Motor neuron (in vitro differentiated cells): ENCODE data around the gene ZNF628. TPM values are rescaled to one million over a fixed set of nuclear protein-coding genes. Genes with fewer than 3 reads are reported as not detected.

Experiments used
- ATAC-seq, 8 experiments: fragments of 200-7000 bp; cut with Tn5 transposase; replicated peaks in 6 of 8; 2 replicates each; pipeline ENCODE4 v1.8.0; 2021; ENCODE audit warnings: mild to moderate bottlenecking in 8 of 8, moderate library complexity in 8 of 8
- H3K27ac ChIP-seq, 2 donors: fragments of 250-450 bp; sonication (Bioruptor Pico); 2 replicates each; pipeline ENCODE4 v1.9.0; 2021; ENCODE audit warnings: antibody characterized with exemption in 2 of 2, mild to moderate bottlenecking in 2 of 2, moderate library complexity in 1 of 2
- H3K4me1 ChIP-seq, 2 donors: fragments of 250-450 bp; sonication (Bioruptor Pico); replicated peaks in 1 of 2; 2 replicates each; pipeline ENCODE4 v1.6.1; 2021; ENCODE audit warnings: antibody characterized with exemption in 2 of 2, mild to moderate bottlenecking in 2 of 2, moderate library complexity in 1 of 2
- H3K4me3 ChIP-seq, 5 donors: fragments of 250-450 bp; sonication (Bioruptor Pico); 2 replicates each; pipeline ENCODE4 v1.9.0; 2021; ENCODE audit warnings: antibody characterized with exemption in 5 of 5, mild to moderate bottlenecking in 5 of 5, moderate library complexity in 4 of 5
- WGBS, 10 experiments: fragments of 450-650 bp; shearing (Covaris generic); methylation state at CpG; one replicate each; pipeline ENCODE4 v1.0.0; 2022; 5-methylcytosine and 5-hydroxymethylcytosine counted together
- in situ Hi-C, 9 experiments: fragments of 400-800 bp; cut with MboI; loops; one replicate each; pipeline ENCODE4 v1.15.0; 2021; ENCODE audit warnings: low sequenced_read_pairs in 9 of 9, low pct_unique_long_range_greater_than_20kb in 2 of 9; ENCODE audit not compliant: unreplicated experiment in 9 of 9
- total RNA-seq, 8 experiments: library from RNA; unstranded; fragments of 300-600 nt; gene quantifications; 2 replicates each; pipeline versions ENCODE4 v1.2.3 to v1.2.4, GENCODE V29; 2022

The ZNF628 gene
- total RNA-seq, 8 experiments from 2014 or later, result 1.1 to 5.6 (median 3.6) TPM

- whole genome bisulfite sequencing, 10 experiments, result 25 to 100% (median 74%) methylated on average over 3 to 9 of the region's 35 CpGs; no CpG with 5 or more reads in 2 of the 10 experiments
- in situ Hi-C loops, result no loop called here
- H3K27ac ChIP-seq, result peak overlapping the region; percentile 40 to 64
- peak; percentile 51 to 97 (median 75) for ATAC-seq
- H3K4me3 ChIP-seq, result no peak overlapping the region
- H3K4me1 ChIP-seq, result peaks cover 16 to 27% of the 10 kb centered on the region in 2 donors
Observed at GRCh38 chr19:55526216-55527196, 50.1 kb downstream of the ZNF628 start.

- H3K4me1 ChIP-seq, result peaks cover 15 to 27% of the 10 kb centered on the region in 2 donors
- 53 to 95% (median 67%) methylated on average over 3 to 13 of the region's 22 CpGs; no CpG with 5 or more reads in 1 of the 10 experiments for WGBS, 10 experiments
- in situ Hi-C loops, result no loop called here
- no peak overlapping the region for H3K27ac ChIP-seq
- H3K4me3 ChIP-seq, result no peak overlapping the region
- ATAC-seq, result no peak
Observed at GRCh38 chr19:55527197-55528029, 51.0 kb downstream of the ZNF628 start.

- whole genome bisulfite sequencing, 10 experiments, result 6 to 83% (median 35%) methylated on average over 1 to 12 of the region's 15 CpGs
- ATAC-seq, result peak in 7 of 8 experiments; percentile 3 to 78 (median 72)
- H3K27ac ChIP-seq, result no peak overlapping the region
- peaks cover 15 to 27% of the 10 kb centered on the region in 2 donors for H3K4me1 ChIP-seq
- H3K4me3 ChIP-seq, result no peak overlapping the region
- in situ Hi-C loops, result no loop called here
Observed at GRCh38 chr19:55528030-55528803, 51.8 kb downstream of the ZNF628 start.

- 60 to 100% (median 100%) methylated on average over 1 of the region's 56 CpGs; no CpG with 5 or more reads in 7 of the 10 experiments for WGBS, 10 experiments
Observed at GRCh38 chr19:55529636-55530234, 53.3 kb downstream of the ZNF628 start.

GRCh38 chr19:55530996-55531395 is 54.6 kb downstream of the ZNF628 start:
- ATAC-seq, result no peak
- Histone ChIP-seq H3K27ac (no peak overlapping the region), H3K4me3 (no peak overlapping the region), H3K4me1 (peaks cover 6 to 19% of the 10 kb centered on the region in 2 donors)
- WGBS, 10 experiments, result 87% methylated on average over 3 of the region's 26 CpGs; no CpG with 5 or more reads in 9 of the 10 experiments
- in situ Hi-C loops, result no loop called here

More at GRCh38 chr19:55529636-55530234, 53.3 kb downstream of the ZNF628 start:
- no peak for ATAC-seq
- H3K27ac ChIP-seq, result no peak overlapping the region
- in situ Hi-C loops, result no loop called here
- no peak overlapping the region for H3K4me3 ChIP-seq
- H3K4me1 ChIP-seq, result peaks cover 15 to 27% of the 10 kb centered on the region in 2 donors

Other genes with a start within 250 kb of the ZNF628 start
- gene TMEM86B, start 247.9 kb upstream of the ZNF628 start, total RNA-seq, result 1 to 10 TPM in 7 of 8 experiments, under 1 TPM in 1; 0.81 to 3.1 (median 2.2) TPM
- 10 to 100 TPM; 18.3 to 77.0 (median 26.7) TPM for gene PPP6R1, start 217.6 kb upstream of the ZNF628 start, total RNA-seq
- 10 to 100 TPM; 20.6 to 37.3 (median 24.5) TPM for gene HSPBP1, start 196.5 kb upstream of the ZNF628 start, total RNA-seq
- 100 to 1,000 TPM in 1 of 8 experiments, 10 to 100 TPM in 6, 1 to 10 TPM in 1; 1.4 to 102 (median 77.8) TPM for gene BRSK1, start 192.6 kb upstream of the ZNF628 start, total RNA-seq
- under 1 TPM in 3 of 8 experiments, not detected in 5; 0.11 to 0.62 (median 0.33) TPM for gene TMEM150B, start 151.3 kb upstream of the ZNF628 start, total RNA-seq
- gene KMT5C, start 136.7 kb upstream of the ZNF628 start, total RNA-seq, result 10 to 100 TPM in 6 of 8 experiments, 1 to 10 TPM in 2; 8.4 to 25.1 (median 20.9) TPM
- 10 to 100 TPM in 1 of 8 experiments, 1 to 10 TPM in 4, under 1 TPM in 3; 0.55 to 15.3 (median 1.2) TPM for gene COX6B2, start 121.9 kb upstream of the ZNF628 start, total RNA-seq
- under 1 TPM in 6 of 8 experiments, not detected in 2; 0.05 to 0.71 (median 0.14) TPM for gene GARIN5B, start 113.4 kb upstream of the ZNF628 start, total RNA-seq
- gene IL11, start 106.2 kb upstream of the ZNF628 start, total RNA-seq, result 1 to 10 TPM in 2 of 8 experiments, under 1 TPM in 6; 0.10 to 2.4 (median 0.43) TPM
- gene TMEM190, start 99.8 kb upstream of the ZNF628 start, total RNA-seq, result 1 to 10 TPM in 1 of 8 experiments, under 1 TPM in 2, not detected in 5; 0.46 to 8.4 (median 0.58) TPM
- under 1 TPM in 3 of 8 experiments, not detected in 5; 0.23 to 0.40 (median 0.25) TPM for gene TMEM238, start 92.3 kb upstream of the ZNF628 start, total RNA-seq
- gene RPL28, start 90.7 kb upstream of the ZNF628 start, total RNA-seq, result 1,000 to 10,000 TPM in 2 of 8 experiments, 100 to 1,000 TPM in 6; 362 to 1,444 (median 673) TPM
- 10 to 100 TPM; 21.5 to 86.6 (median 37.8) TPM for gene UBE2S, start 68.8 kb upstream of the ZNF628 start, total RNA-seq
- 1 to 10 TPM in 5 of 8 experiments, under 1 TPM in 3; 0.10 to 3.4 (median 1.5) TPM for gene SHISA7, start 33.3 kb upstream of the ZNF628 start, total RNA-seq
- gene ISOC2, start 15.0 kb upstream of the ZNF628 start, total RNA-seq, result 10 to 100 TPM; 35.4 to 82.0 (median 59.1) TPM
- gene C19orf85, start 11.9 kb upstream of the ZNF628 start, total RNA-seq, result 1 to 10 TPM in 2 of 8 experiments, under 1 TPM in 5, not detected in 1; 0.05 to 1.3 (median 0.72) TPM
- 10 to 100 TPM; 10.9 to 62.6 (median 48.2) TPM for gene NAT14, start 8.6 kb downstream of the ZNF628 start, total RNA-seq
- 1 to 10 TPM in 3 of 8 experiments, under 1 TPM in 5; 0.27 to 3.0 (median 0.63) TPM for gene SSC5D, start 11.8 kb downstream of the ZNF628 start, total RNA-seq
- gene SBK2, start 60.5 kb downstream of the ZNF628 start, total RNA-seq, result under 1 TPM in 1 of 8 experiments, not detected in 7; 0.18 TPM
- gene SBK3, start 68.9 kb downstream of the ZNF628 start, total RNA-seq, result 1 to 10 TPM in 1 of 8 experiments, under 1 TPM in 4, not detected in 3; 0.14 to 1.1 (median 0.31) TPM
- 1 to 10 TPM; 3.4 to 9.4 (median 5.0) TPM for gene ZNF579, start 104.2 kb downstream of the ZNF628 start, total RNA-seq
- gene FIZ1, start 122.9 kb downstream of the ZNF628 start, total RNA-seq, result 10 to 100 TPM in 2 of 8 experiments, 1 to 10 TPM in 6; 5.0 to 11.6 (median 8.3) TPM
- 10 to 100 TPM in 1 of 8 experiments, 1 to 10 TPM in 7; 3.7 to 12.3 (median 5.4) TPM for gene ZNF524, start 123.7 kb downstream of the ZNF628 start, total RNA-seq
- gene ZNF865, start 129.0 kb downstream of the ZNF628 start, total RNA-seq, result 1 to 10 TPM in 7 of 8 experiments, under 1 TPM in 1; 0.87 to 6.9 (median 3.5) TPM
- gene ZNF784, start 147.9 kb downstream of the ZNF628 start, total RNA-seq, result 1 to 10 TPM; 1.6 to 8.2 (median 4.1) TPM
- gene ZNF580, start 164.4 kb downstream of the ZNF628 start, total RNA-seq, result 10 to 100 TPM in 6 of 8 experiments, 1 to 10 TPM in 2; 7.9 to 25.0 (median 11.1) TPM
- gene ZNF581, start 167.0 kb downstream of the ZNF628 start, total RNA-seq, result 10 to 100 TPM; 18.3 to 34.2 (median 24.9) TPM
- 10 to 100 TPM in 7 of 8 experiments, 1 to 10 TPM in 1; 9.8 to 23.6 (median 13.6) TPM for gene CCDC106, start 171.6 kb downstream of the ZNF628 start, total RNA-seq
- 100 to 1,000 TPM in 7 of 8 experiments, 10 to 100 TPM in 1; 85.3 to 252 (median 133) TPM for gene U2AF2, start 178.4 kb downstream of the ZNF628 start, total RNA-seq
- gene EPN1, start 198.6 kb downstream of the ZNF628 start, total RNA-seq, result 10 to 100 TPM; 21.8 to 79.7 (median 50.3) TPM